Gastrocnemius medialis (tissue), 4 donors: ENCODE results near the gene FBXL7. TPM values are rescaled to one million over a fixed set of nuclear protein-coding genes. Genes with fewer than 3 reads are reported as not detected.

Source experiments
- ATAC-seq, 2 donors: fragments of 150-250 bp; one replicate each; pipeline ENCODE4 v1.9.1; 2016
- DNase-seq, 2 donors: peaks; one replicate each; pipeline ENCODE4 v3.0.0-alpha.2; 2019
- H3K27ac ChIP-seq, 4 donors: fragments of 200-600 bp; sonication (generic); 1 replicate in 1 of 4; 2 replicates in 3 of 4; pipeline ENCODE4 v1.5.1; 2016 to 2018; ENCODE audit warnings: mild to moderate bottlenecking in 2 of 4, moderate library complexity in 1 of 4
- H3K27me3 ChIP-seq, 3 donors: fragments of 200-600 bp; sonication (generic) in 2 of 3; 1 replicate in 1 of 3; 2 replicates in 2 of 3; pipeline versions ENCODE4 v1.5.1 to v1.6.0; 2016 to 2019; ENCODE audit warnings: mild to moderate bottlenecking in 1 of 3, moderate library complexity in 1 of 3
- H3K36me3 ChIP-seq, 2 donors: fragments of 200-600 bp; sonication (generic) in 1 of 2; one replicate each; pipeline ENCODE4 v1.5.1; 2017 to 2018
- H3K4me1 ChIP-seq, 2 donors: fragments of 200-600 bp; sonication (generic) in 1 of 2; one replicate each; pipeline ENCODE4 v1.5.1; 2016 to 2017; ENCODE audit warnings: mild to moderate bottlenecking in 2 of 2
- H3K4me3 ChIP-seq, 4 donors: fragments of 200-600 bp; sonication (generic) in 3 of 4; 1 replicate in 1 of 4; 2 replicates in 3 of 4; pipeline ENCODE4 v1.5.1; 2016 to 2019; ENCODE audit warnings: mild to moderate bottlenecking in 2 of 4
- H3K9me3 ChIP-seq, 3 donors: fragments of 200-600 bp; sonication (generic) in 2 of 3; 1 replicate in 1 of 3; 2 replicates in 2 of 3; pipeline ENCODE4 v1.5.1; 2016 to 2019
- CTCF ChIP-seq, 5 experiments: fragments of 450-650 bp in 3 of 5; fragments of 200-600 bp in 2 of 5; sonication (generic) in 2 of 5; IDR thresholded peaks in 4 of 5; conservative IDR thresholded peaks in 1 of 5; 1 replicate in 4 of 5; 2 replicates in 1 of 5; pipeline ENCODE4 v1.5.1; 2016 to 2019; ENCODE audit warnings: antibody characterized with exemption in 5 of 5, mild to moderate bottlenecking in 3 of 5, moderate library complexity in 3 of 5
- POLR2A ChIP-seq, 2 donors: fragments of 450-650 bp; IDR thresholded peaks; one replicate each; pipeline ENCODE4 v1.6.1; 2017; ENCODE audit warnings: antibody characterized with exemption in 2 of 2, mild to moderate bottlenecking in 2 of 2, moderate library complexity in 2 of 2
- in situ Hi-C, 4 donors: fragments of 200-750 bp; cut with MboI; loops; one replicate each; pipeline versions ENCODE4 v1.15.0 to v1.8.0; 2017; ENCODE audit warnings: low sequenced_read_pairs in 4 of 4
- intact Hi-C: fragments of 100-400 bp; cut with DNase I; formaldehyde crosslinking; loops from one replicate; pipeline ENCODE4 v1.15.1; 2023; ENCODE audit warnings: low total_unique reads
- total RNA-seq, 4 donors: library from RNA; depleted of rRNA; stranded (reverse); fragments of >200 nt; gene quantifications; one replicate each; pipeline versions ENCODE4 v1.1.0 to v1.2.3, GENCODE V29; 2016

FBXL7 gene
- total RNA-seq, 4 donors from 2014 or later: 2.4 to 4.9 (median 3.1) TPM

GRCh38 chr5:15676591-15676990 is 176.6 kb downstream of the FBXL7 start:
- no peaks in the 10 kb centered on the region for H3K4me1 ChIP-seq
- in situ Hi-C loops (no loop called here), intact Hi-C loops (no loop called here)
- no peaks in the 10 kb centered on the region for H3K27me3 ChIP-seq
- no peak overlapping the region for H3K27ac ChIP-seq
- no peak for TF ChIP-seq POLR2A (IDR thresholded peaks at IDR 0.05)
- no peak for TF ChIP-seq CTCF (IDR thresholded peaks at IDR 0.05 in 4 of 5, conservative IDR thresholded peaks at IDR 0.05 in 1 of 5)
- H3K36me3 ChIP-seq: no peaks in the 10 kb centered on the region
- ATAC-seq (no peak), DNase-seq (no peak)
- H3K9me3 ChIP-seq: no peaks in the 10 kb centered on the region
- H3K4me3 ChIP-seq: no peak overlapping the region

- Histone ChIP-seq H3K27me3 (no peaks in the 10 kb centered on the region), H3K4me3 (no peak overlapping the region), H3K9me3 (no peaks in the 10 kb centered on the region), H3K27ac (no peak overlapping the region), H3K36me3 (no peaks in the 10 kb centered on the region), H3K4me1 (peaks cover 0 to 3% of the 10 kb centered on the region in 2 donors)
- intact Hi-C loops (no loop called here), in situ Hi-C loops (no loop called here)
- no peak for DNase-seq
- no peak for ATAC-seq
- TF ChIP-seq CTCF (IDR thresholded peaks at IDR 0.05 in 4 of 5, conservative IDR thresholded peaks at IDR 0.05 in 1 of 5): no peak
- TF ChIP-seq POLR2A (IDR thresholded peaks at IDR 0.05): no peak
These were observed 179.2 kb downstream of the FBXL7 start for GRCh38 chr5:15679161-15679560.

- intact Hi-C loops: no loop called here
- ATAC-seq (no peak), DNase-seq (no peak)
- no peak overlapping the region for H3K27ac ChIP-seq
- peaks cover 0 to 3% of the 10 kb centered on the region in 2 donors for H3K4me1 ChIP-seq
- in situ Hi-C loops: no loop called here
- no peaks in the 10 kb centered on the region for H3K27me3 ChIP-seq
- H3K36me3 ChIP-seq: no peaks in the 10 kb centered on the region
- H3K9me3 ChIP-seq: no peaks in the 10 kb centered on the region
- no peak overlapping the region for H3K4me3 ChIP-seq
- TF ChIP-seq POLR2A (IDR thresholded peaks at IDR 0.05) (no peak), CTCF (IDR thresholded peaks at IDR 0.05 in 4 of 5, conservative IDR thresholded peaks at IDR 0.05 in 1 of 5) (no peak)
These were observed 180.5 kb downstream of the FBXL7 start for GRCh38 chr5:15680455-15680854.

- Histone ChIP-seq H3K4me3 (no peak overlapping the region), H3K9me3 (no peaks in the 10 kb centered on the region), H3K36me3 (no peaks in the 10 kb centered on the region), H3K27ac (no peak overlapping the region), H3K27me3 (no peaks in the 10 kb centered on the region), H3K4me1 (peaks cover 0 to 3% of the 10 kb centered on the region in 2 donors)
- intact Hi-C loops (no loop called here), in situ Hi-C loops (no loop called here)
- DNase-seq (no peak), ATAC-seq (no peak)
- TF ChIP-seq POLR2A (IDR thresholded peaks at IDR 0.05) (no peak), CTCF (IDR thresholded peaks at IDR 0.05 in 4 of 5, conservative IDR thresholded peaks at IDR 0.05 in 1 of 5) (no peak)
These were observed 182.1 kb downstream of the FBXL7 start for GRCh38 chr5:15682122-15682521.

- Histone ChIP-seq H3K36me3 (no peaks in the 10 kb centered on the region), H3K4me3 (no peak overlapping the region), H3K27ac (no peak overlapping the region), H3K27me3 (no peaks in the 10 kb centered on the region), H3K9me3 (no peaks in the 10 kb centered on the region), H3K4me1 (peaks cover 0 to 3% of the 10 kb centered on the region in 2 donors)
- no peak for ATAC-seq
- intact Hi-C loops: no loop called here
- in situ Hi-C loops: no loop called here
- DNase-seq: no peak
- TF ChIP-seq POLR2A (IDR thresholded peaks at IDR 0.05): no peak
- no peak for TF ChIP-seq CTCF (IDR thresholded peaks at IDR 0.05 in 4 of 5, conservative IDR thresholded peaks at IDR 0.05 in 1 of 5)
These were observed 182.6 kb downstream of the FBXL7 start for GRCh38 chr5:15682566-15682965.
